GM18499 (cell line): ENCODE data around the gene GSG1L.

Experiments
- ATAC-seq: cut with Tn5 transposase; IDR thresholded peaks from one replicate; pipeline ENCODE4 v1.9.1; 2021; ENCODE audit warnings: moderate number of reproducible peaks; ENCODE audit not compliant: insufficient read depth, unreplicated experiment

Gene GSG1L

DNA sequence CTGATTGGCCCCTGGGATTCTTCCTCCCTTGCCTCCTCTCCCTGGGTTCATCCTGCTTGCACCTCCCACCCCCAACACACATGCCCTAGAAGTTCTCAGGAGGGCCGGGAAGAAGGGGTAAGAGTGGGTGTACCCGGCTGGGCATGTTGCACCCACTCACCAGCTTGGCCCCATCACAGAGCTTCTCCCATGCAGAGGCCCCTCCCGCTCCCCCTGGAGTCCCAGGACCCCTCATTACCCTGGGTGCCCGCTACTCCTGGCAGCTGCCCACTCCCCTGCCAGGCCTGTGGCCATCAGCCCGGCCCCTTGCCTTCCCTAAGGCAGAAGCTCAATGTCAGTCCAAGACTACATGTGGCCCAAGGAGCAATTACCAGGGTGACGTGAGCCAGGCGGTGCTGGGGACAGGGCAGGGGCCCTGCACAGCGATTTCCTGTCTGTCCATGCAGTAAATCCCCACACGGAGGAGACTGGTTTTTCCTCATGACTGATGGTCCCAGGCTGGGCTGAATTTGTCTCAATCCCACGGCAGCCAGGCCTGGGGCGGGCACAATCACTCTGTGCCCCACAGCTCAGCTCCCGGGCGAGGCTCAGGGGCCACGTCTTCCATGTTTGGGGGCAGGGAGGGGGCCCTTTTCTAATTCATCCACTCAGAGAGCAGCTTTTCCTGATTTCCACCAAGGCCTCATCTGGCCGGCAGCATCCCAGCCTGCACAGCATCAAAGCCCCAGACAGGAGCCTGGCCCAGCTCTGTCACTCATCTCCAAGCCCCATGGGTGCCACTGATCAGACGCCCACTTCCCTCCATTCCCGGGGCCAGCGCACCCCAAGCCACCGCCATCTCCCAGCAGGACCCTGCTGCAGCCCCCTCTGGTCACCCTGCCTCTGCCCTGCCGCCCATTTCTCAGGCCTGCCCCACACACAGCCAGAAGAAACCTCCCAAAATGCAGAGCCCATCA, 278.9 kb downstream of the GSG1L start:
- ATAC-seq: no peak

DNA sequence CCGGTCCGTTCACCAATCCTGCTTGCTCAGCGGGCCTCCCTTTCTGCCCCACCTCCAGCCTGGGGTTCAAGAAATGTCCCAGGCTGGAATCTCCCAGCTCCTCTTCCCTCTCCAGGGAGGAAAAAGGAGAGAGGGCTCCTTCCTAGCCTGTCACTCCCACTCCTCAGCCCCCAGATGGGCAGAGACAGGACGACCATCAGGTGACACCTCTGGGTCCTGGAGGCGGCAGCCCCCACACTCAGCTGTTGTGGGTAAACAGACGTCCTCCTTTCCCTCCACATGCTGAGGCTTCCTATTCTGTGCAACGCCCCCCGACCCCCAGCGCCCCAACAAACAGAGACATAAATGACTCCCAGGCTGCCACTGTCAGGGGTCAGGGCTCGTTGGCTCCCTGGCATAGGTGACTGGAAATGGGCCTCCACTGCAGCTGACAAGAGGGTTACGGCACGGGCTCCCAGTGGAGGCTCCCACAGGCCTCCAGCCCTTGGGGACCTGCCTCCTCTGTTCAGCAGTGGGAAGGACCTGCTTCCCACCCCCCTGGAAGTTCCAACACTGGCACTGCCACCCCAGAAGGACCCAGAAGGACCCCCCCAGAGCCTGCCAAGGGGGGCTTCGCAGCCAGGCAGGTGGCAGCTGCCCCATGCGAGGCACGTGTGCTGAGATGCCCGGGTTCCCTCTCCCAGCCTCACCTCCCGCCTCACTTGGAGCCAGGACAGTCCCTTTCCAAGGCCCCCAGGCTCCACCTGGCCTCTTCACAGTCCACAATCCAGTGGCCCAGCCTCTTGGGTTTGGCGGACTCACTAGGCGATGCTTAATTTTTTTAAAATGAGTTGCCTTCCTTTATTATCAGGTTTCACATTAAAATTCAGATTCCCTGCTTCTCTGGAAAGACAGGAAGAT, 281.3 kb downstream of the GSG1L start:
- no peak for ATAC-seq

DNA sequence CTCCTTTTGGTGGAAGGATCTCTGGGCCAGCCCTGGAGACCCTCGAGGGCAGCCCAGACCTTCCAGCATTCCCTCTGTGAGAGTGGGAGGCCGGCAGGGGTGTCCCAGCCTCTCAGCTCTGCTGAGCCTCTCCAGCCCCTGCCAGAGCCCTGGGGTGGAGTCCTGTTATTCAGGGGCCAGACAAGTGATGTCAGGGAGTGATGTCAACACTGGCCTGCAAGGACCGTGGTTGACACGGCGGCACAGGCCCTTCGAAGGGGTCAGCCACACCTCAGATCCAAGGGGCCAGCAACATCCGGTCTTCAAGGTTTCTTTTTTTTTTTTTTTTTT, 282.4 kb downstream of the GSG1L start:
- ATAC-seq: no peak

DNA sequence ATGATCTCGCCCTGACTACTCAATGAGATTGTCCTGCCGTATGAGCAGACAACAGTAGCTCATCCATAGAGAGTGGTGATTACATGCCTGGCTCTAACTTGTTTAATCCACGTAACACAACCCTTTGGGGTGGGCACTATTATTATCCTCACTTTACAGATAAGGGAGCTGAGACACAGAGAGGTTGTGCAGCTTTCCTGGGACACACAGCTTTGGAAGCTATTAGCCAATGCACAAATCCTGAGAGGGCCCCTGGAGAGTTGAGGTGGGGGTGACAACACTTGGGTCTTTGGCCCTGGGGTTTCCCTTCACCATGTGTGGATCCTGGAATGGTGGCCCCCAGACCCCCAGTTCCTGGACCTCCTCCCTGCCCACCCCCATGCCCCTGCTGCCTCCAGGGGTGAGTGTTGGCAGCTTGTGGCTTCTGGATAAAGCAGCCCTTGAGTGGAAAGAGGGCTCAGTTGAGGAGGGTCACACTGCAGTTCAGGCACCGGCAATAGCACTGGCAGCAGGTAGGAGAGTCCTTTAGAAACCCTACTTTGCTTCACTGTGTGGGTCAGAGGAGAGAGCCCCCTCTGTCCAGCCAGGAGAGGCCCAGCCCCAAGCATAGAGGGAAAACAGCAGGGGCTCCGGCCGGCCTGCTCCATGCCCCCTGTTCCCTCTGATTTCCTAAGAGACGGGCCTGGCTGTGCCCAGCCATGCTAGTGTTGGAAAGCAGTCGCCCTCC, 282.9 kb downstream of the GSG1L start:
- ATAC-seq: no peak

DNA sequence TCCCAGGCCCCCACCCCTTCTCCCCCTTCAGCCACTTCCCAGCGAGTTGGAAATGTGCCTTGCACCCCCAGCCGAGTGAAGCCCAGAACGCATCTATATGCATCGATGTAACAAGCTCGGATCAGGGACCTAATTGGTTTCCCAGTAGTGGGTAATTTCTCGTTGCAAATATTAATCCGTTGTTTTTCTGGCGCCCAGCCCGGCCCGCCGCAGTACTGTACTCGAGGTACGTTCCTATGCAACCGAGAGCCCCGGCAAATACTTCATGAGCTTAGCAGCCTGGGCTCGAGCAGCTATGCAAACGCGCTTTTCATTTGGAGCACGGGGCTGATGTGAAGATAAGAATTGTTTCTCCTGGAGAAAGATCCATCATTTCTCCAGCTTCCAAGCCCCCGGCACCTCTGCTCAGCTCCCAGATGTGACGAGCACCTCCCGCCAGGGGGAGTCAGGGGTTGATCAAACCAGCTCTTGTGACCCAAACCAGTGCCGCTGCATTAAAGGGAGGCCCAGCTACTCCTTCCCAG, 283.8 kb downstream of the GSG1L start:
- no peak for ATAC-seq

- no peak for ATAC-seq
Measured at GRCh38 chr16:27778926-27779570, 284.5 kb downstream of the GSG1L start.

- no peak for ATAC-seq
Measured at GRCh38 chr16:27778171-27778925, 285.2 kb downstream of the GSG1L start.

- ATAC-seq: no peak
Measured at GRCh38 chr16:27777527-27777926, 286.0 kb downstream of the GSG1L start.

DNA sequence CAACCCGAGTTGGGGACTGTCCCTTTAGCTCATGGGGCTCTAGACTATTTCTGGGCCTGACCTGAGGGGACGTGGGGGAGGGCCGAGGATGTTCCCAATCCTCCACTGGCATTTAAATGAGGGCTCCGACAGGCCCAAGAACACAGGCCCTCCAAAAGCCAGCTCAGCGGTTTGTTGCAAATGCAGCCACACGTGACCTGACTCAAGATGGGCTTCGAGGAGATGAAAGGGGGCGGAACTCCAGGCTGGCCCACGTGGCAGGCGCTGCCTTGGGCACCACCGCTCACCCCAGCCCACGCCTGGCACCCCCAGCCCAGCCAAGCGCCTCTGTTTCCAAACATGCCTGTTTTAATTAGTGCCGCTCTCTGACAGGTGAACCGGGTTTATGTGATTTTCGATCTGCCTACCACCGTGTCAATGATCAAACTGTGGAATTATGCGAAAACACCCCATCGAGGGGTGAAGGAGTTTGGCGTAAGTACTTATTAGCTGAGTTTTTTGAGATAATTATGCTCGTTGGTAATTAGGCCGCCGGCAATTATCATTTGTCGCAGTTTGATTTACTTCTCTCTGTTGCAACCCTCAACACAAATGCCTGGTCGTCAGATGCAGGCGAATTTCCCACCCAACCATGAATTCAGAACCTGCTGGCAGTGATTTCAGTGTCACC, 286.8 kb downstream of the GSG1L start:
- ATAC-seq: no peak

- no peak for ATAC-seq
Measured at GRCh38 chr16:27775254-27775653, 288.3 kb downstream of the GSG1L start.

- ATAC-seq: no peak
Measured at GRCh38 chr16:27774779-27775178, 288.7 kb downstream of the GSG1L start.

DNA sequence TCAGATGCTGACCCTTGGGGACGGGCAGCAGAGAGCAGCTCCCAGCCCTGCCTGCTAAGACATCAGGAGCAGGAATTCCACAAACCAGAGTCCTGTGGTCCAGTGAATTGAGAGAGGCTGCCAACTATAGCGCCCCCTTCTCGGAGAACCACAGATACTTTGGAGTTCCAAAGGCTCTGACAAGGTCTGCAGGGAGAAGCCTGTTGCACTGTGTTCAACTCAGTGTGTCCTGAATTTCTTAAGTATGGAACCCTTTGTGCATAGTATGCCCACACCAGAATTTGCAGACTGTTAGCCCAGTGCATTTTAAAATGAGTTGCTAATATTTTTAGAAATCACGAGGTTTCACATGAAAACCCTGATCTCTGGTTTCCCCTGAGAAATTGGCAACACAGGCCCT, 290.2 kb downstream of the GSG1L start:
- ATAC-seq: no peak

DNA sequence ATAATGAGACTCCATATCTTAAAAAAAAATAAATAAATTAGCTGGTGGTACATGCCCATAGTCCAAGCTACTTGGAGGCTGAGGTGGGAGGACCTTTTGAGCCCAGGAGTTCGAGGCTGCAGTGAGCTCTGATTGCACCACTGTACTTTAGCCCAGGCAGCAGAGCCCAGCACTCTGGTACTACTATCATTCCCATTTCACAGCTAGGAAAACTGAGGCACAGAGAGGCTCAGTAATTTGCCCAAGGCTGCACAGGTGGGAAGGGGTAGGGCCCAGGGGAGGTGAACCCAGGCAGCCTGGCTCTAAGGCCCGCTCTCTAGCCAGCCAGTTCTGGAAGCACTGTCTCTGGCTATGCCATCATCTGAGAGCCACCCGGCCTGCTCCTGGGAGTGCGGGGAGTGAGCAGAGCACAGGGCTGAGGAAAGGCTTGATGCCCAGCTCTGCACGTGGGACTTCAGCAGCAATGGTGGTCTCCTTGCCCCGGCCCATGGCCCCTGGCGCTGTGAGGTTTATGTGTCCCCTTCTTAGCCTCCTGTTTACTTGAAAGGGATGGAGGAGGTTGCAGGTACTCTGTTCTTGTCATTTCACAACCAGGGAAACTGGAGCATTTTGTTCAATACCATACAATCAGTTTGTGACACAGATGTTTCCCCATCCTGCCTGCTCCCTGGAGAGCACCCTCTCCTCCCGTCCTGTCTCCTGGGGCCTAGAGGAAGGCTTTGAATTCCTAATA, 291.3 kb downstream of the GSG1L start:
- ATAC-seq: no peak

- ATAC-seq: no peak
Measured at GRCh38 chr16:27771201-27771910, 292.2 kb downstream of the GSG1L start.

DNA sequence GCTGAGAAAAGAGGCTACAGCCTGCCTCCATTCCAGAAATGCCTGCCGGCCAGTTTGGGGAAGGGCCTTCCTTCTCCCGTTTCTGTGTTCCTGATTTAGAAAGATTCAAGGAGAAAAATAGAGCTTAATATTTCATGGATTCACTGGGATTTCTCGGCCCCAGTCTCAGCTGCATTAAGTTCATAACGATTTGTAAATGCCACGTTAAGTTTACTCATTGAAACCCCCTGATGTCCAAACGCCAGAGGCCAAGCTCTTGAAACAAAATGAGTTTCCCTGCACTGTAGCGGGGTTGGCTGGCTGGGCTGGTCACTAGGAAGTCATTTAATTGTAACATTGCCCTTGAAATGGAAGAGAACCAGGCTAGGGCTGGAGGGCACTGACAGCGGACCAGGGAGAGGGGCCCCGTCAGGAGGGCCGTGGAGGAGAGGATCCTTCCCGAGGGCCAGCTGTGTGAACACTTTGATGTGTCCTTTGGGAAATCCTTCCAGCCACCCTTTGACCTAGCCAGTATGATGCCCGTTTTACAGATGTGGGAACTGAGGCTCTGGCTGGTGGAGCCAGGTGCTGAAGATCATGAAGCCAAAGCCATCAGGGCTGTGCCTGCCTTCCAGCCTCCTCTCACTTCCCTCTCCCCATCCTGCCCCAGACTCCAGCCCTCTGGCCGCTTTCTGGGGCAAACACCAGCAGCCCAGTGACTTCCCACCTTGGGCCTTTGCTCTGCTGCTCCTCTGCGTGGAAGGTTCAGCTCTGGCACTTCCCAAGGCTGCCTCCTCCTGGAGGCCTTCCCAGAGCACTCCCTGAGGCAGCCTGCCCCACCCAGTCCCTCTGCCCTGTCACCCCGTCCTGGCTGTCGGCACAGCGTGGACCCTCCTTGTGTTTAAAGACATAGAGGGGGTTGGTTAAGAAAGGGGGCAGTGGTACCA, 293.0 kb downstream of the GSG1L start:
- no peak for ATAC-seq

- ATAC-seq: no peak
Measured at GRCh38 chr16:27769561-27770255, 293.8 kb downstream of the GSG1L start.
